ENCODE data around the gene ADORA2A.

Gene ADORA2A

GRCh38 chr22:24426851-24427499, 424 bp upstream of the ADORA2A start:
- Histone ChIP-seq H3K9me3 (ENCODE audit: control insufficient read depth, insufficient read depth, low read depth, low read length) (no peaks in the 10 kb centered on the region), H3K27ac (ENCODE audit: low read depth, low read length) (no peak overlapping the region), H3K36me3 (ENCODE audit: control insufficient read depth, insufficient read depth, low read length) (no peaks in the 10 kb centered on the region), H3K27me3 (ENCODE audit: control insufficient read depth, insufficient read depth, low read length) (peaks cover 33% of the 10 kb centered on the region), H3K4me3 (ENCODE audit: low read depth, low read length) (no peak overlapping the region), H3K9ac (ENCODE audit: low read length) (no peak overlapping the region), H3K4me1 (ENCODE audit: control insufficient read depth, insufficient read depth, low read length) (peaks cover 21% of the 10 kb centered on the region)

DNA sequence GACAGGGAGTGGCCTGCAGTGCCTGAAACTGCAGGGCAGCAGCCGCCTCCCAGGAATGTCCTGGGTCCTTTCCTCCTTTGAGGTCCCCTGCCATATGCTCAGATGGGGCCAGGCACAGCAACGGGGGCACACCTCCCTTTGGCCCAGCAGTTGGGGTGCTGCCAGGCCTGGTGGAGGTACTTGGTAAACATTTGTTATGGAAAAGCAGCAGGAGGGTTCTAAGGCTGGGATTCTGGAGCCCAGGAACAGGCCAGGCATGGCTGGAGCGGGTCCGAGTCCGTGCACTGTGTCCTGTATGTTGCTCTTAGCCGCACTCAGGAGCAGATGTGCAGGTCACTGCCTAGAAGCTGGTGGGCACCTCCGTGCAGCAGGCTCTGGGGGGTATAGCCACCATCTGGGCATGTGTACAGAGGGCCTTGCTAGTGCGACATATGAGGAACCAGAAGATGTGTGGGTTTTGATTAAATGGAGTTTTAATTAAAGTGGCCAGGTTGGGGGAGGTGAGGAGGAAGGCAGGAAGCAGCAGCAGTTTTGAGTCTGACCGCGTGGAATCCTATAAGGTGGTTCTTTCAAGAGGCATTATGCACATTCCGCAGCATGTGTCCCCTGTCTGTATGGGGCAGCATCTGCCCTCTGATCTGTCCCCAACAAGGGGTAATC, 1.5 kb downstream of the ADORA2A start:
- Histone ChIP-seq H3K36me3 (ENCODE audit: control insufficient read depth, insufficient read depth, low read length) (no peaks in the 10 kb centered on the region), H3K9ac (ENCODE audit: low read length) (no peak overlapping the region), H3K4me3 (ENCODE audit: low read depth, low read length) (no peak overlapping the region), H3K9me3 (ENCODE audit: control insufficient read depth, insufficient read depth, low read depth, low read length) (no peaks in the 10 kb centered on the region), H3K27me3 (ENCODE audit: control insufficient read depth, insufficient read depth, low read length) (peaks cover 31% of the 10 kb centered on the region), H3K27ac (ENCODE audit: low read depth, low read length) (no peak overlapping the region), H3K4me1 (ENCODE audit: control insufficient read depth, insufficient read depth, low read length) (peaks cover 22% of the 10 kb centered on the region)

GRCh38 chr22:24429411-24430365, 2.3 kb downstream of the ADORA2A start:
- Histone ChIP-seq H3K4me3 (ENCODE audit: low read depth, low read length) (no peak overlapping the region), H3K9ac (ENCODE audit: low read length) (no peak overlapping the region), H3K36me3 (ENCODE audit: control insufficient read depth, insufficient read depth, low read length) (no peaks in the 10 kb centered on the region), H3K4me1 (ENCODE audit: control insufficient read depth, insufficient read depth, low read length) (peaks cover 28% of the 10 kb centered on the region), H3K27ac (ENCODE audit: low read depth, low read length) (no peak overlapping the region), H3K27me3 (ENCODE audit: control insufficient read depth, insufficient read depth, low read length) (peaks cover 23% of the 10 kb centered on the region), H3K9me3 (ENCODE audit: control insufficient read depth, insufficient read depth, low read depth, low read length) (no peaks in the 10 kb centered on the region)

DNA sequence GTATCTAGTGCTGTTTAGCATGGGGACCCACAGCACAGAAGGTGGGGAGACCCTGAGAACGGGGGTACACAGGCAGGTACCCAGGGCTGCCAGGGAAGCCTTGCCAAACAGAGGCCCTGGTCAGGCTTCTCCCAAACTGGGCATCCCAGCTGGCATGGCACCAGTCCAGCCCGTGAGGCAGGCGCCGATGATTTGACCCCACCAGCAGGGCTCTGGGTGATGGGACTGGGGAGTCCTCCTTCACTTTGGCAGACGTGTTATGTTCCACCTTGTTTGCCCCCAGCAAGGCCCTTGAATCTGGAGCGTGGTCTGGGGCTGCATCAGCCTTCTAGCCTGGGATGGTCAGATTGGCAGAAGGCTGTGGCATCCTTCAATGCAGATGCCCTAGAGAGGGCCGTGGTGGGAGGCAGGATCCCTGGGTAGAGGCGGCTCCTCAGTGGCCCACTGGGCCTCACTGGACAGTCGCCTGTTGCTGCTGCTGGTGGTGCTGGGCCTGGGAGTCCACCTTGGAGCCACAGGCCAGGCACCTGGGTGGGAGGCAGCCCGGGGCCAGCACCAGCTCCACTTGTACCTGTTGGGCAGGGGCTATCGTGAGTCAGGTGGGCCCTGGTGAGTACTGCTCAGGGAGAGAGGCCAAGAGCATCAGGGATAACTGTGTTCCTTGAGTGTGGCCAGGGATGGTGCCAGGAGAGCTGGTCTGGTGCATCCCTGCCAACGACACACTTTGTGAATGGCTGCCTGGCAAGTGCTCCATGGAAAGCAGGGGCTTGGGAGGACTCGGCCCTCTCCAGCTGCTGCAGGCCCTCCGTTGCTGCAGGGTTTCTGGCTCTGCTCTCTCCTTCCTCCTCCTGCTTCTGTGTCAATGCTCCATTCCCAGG, 3.3 kb downstream of the ADORA2A start:
- Histone ChIP-seq H3K27ac (ENCODE audit: low read depth, low read length) (no peak overlapping the region), H3K9me3 (ENCODE audit: control insufficient read depth, insufficient read depth, low read depth, low read length) (no peaks in the 10 kb centered on the region), H3K9ac (ENCODE audit: low read length) (no peak overlapping the region), H3K4me1 (ENCODE audit: control insufficient read depth, insufficient read depth, low read length) (peaks cover 27% of the 10 kb centered on the region), H3K4me3 (ENCODE audit: low read depth, low read length) (no peak overlapping the region), H3K36me3 (ENCODE audit: control insufficient read depth, insufficient read depth, low read length) (no peaks in the 10 kb centered on the region), H3K27me3 (ENCODE audit: control insufficient read depth, insufficient read depth, low read length) (peaks cover 14% of the 10 kb centered on the region)

GRCh38 chr22:24431309-24432034, 4.1 kb downstream of the ADORA2A start:
- no peak overlapping the region for H3K9ac ChIP-seq (ENCODE audit: low read length)
- no peaks in the 10 kb centered on the region for H3K9me3 ChIP-seq (ENCODE audit: control insufficient read depth, insufficient read depth, low read depth, low read length)
- H3K4me3 ChIP-seq (ENCODE audit: low read depth, low read length), result no peak overlapping the region
- H3K27ac ChIP-seq (ENCODE audit: low read depth, low read length), result no peak overlapping the region
- H3K27me3 ChIP-seq (ENCODE audit: control insufficient read depth, insufficient read depth, low read length), result peaks cover 6% of the 10 kb centered on the region; the same call in 1 of the 2 replicates
- H3K4me1 ChIP-seq (ENCODE audit: control insufficient read depth, insufficient read depth, low read length), result peaks cover 27% of the 10 kb centered on the region
- H3K36me3 ChIP-seq (ENCODE audit: control insufficient read depth, insufficient read depth, low read length), result no peaks in the 10 kb centered on the region

DNA sequence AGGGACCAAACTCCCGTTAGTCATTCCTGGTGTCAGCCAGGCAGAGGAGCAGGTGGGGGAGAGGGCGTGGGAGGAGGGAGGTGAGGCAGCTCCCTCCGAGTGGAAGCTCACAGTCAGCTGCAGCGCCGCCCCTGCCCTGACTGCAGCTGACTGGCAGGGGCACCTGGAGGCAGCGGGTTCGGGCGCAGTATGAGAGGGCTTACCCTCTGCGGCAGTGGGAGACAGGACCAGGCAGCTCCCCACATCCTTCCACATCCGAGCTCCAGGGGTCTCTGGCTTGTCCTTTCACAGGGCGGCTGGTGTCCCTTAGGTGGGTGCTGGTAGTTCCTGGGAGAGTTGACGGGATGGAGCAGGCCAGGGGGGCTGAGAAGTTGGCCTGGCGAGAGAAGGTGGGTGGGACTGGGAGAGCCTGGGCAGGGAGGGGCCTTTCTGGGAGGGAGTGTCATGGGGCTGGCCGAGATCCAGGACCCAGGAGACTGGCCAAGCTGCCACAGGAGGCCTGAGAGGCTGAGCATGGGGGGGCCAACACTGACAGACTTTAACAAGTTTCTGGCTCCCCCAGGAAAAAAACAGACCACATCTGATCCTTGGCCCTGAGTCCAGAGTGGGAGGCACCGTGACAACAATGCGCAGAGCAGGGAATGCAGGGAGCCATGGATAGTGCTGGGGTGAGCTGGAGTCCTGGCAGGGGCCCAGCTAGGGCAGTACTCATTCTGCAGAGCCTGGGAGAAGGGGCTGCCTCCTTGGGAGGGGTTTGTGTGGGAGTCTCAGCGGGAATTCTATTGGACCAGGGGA, 4.9 kb downstream of the ADORA2A start:
- H3K4me1 ChIP-seq (ENCODE audit: control insufficient read depth, insufficient read depth, low read length), result peaks cover 27% of the 10 kb centered on the region
- no peaks in the 10 kb centered on the region for H3K36me3 ChIP-seq (ENCODE audit: control insufficient read depth, insufficient read depth, low read length)
- no peak overlapping the region for H3K27ac ChIP-seq (ENCODE audit: low read depth, low read length)
- no peak overlapping the region for H3K4me3 ChIP-seq (ENCODE audit: low read depth, low read length)
- no peaks in the 10 kb centered on the region for H3K9me3 ChIP-seq (ENCODE audit: control insufficient read depth, insufficient read depth, low read depth, low read length)
- H3K27me3 ChIP-seq (ENCODE audit: control insufficient read depth, insufficient read depth, low read length), result no peaks in the 10 kb centered on the region
- H3K9ac ChIP-seq (ENCODE audit: low read length), result no peak overlapping the region

GRCh38 chr22:24433001-24433827, 5.8 kb downstream of the ADORA2A start:
- Histone ChIP-seq H3K9ac (ENCODE audit: low read length) (no peak overlapping the region), H3K27ac (ENCODE audit: low read depth, low read length) (no peak overlapping the region), H3K4me3 (ENCODE audit: low read depth, low read length) (no peak overlapping the region)

DNA sequence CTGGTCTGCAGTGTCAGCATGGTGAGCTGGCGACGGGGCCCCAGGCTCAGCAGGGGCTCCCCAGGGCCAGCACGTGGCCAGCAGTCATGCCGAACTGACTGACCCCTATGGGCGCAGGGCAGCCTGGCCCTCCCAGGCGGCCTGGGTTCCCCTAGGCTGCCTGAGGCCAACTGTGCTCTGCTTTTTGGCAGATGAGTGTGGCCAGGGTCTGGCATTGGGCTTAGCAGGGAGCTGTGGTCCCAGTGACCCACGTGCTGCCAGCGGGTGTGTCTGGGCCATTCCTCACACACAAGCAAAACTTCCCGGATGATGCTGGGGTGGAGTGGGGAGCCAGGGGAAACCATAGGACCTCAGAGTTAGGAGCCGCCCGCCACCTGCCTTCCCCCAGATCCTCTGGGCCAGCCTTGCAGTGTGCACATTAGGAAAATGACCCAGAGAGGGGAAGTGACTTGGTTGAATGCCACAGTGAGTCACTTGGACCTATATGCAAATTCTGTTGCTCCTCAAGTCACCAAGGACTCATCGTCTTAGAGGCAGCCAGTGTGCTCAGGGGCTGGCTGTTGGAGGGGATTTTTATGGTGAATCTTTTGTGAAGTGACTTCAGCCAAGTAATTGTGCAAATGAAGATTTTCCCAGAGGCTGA, 6.5 kb downstream of the ADORA2A start:
- H3K4me3 ChIP-seq (ENCODE audit: low read depth, low read length), result no peak overlapping the region
- no peak overlapping the region for H3K27ac ChIP-seq (ENCODE audit: low read depth, low read length)
- H3K36me3 ChIP-seq (ENCODE audit: control insufficient read depth, insufficient read depth, low read length), result no peaks in the 10 kb centered on the region
- H3K27me3 ChIP-seq (ENCODE audit: control insufficient read depth, insufficient read depth, low read length), result no peaks in the 10 kb centered on the region
- no peaks in the 10 kb centered on the region for H3K9me3 ChIP-seq (ENCODE audit: control insufficient read depth, insufficient read depth, low read depth, low read length)
- H3K4me1 ChIP-seq (ENCODE audit: control insufficient read depth, insufficient read depth, low read length), result peaks cover 22% of the 10 kb centered on the region
- no peak overlapping the region for H3K9ac ChIP-seq (ENCODE audit: low read length)

More at GRCh38 chr22:24433001-24433827, 5.8 kb downstream of the ADORA2A start:
- Histone ChIP-seq H3K27me3 (ENCODE audit: control insufficient read depth, insufficient read depth, low read length) (no peaks in the 10 kb centered on the region), H3K4me1 (ENCODE audit: control insufficient read depth, insufficient read depth, low read length) (peaks cover 27% of the 10 kb centered on the region), H3K36me3 (ENCODE audit: control insufficient read depth, insufficient read depth, low read length) (no peaks in the 10 kb centered on the region), H3K9me3 (ENCODE audit: control insufficient read depth, insufficient read depth, low read depth, low read length) (no peaks in the 10 kb centered on the region)

Data from HUES6 (cell line).